ENCODE data around the gene OBI1.
A peak's percentile ranks its signal among the peaks of the same experiment; 100 is the strongest.

OBI1 gene

DNA sequence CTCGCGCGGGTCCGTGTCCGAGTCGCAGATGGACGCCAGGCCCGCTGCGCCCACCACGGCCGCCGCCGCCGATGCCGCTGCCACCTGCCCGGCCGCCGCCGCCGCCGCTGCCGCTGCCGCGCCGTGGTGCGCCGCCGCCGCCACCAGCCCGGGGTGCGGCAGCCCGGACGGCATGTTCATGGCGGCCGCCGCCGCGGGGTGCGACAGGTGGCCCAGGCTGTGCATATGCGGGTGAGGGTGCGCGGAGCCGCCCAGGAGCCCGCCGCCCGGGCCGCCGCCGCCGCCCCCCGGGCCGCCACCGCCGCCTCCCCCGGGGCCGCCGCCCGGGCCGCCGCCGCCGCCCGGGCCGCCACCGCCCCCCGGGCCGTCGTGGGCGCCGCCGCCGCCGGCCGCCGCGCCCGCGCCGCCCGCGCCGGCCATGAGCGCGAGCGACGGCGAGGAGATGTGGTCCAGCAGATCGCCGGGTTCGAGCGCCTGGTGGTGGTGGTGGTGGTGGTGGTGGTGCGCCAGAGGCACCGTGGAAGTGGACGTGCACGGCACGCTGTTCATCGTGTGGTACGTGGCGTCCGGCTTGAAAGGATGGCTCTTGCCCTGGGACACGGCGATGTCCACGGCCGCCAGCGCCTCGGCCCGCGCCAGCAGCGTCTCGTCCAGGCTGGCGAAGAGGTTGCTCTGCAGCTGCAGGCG is 56.9 kb downstream of the OBI1 start:
- TF ChIP-seq EZH2phosphoT487 (IDR thresholded peaks at IDR 0.05; ENCODE audit: low read length): no peak
- no peak for TF ChIP-seq EZH2 (optimal IDR thresholded peaks at IDR 0.05; ENCODE audit: low read depth, low read length)
- TF ChIP-seq, protein P1, sequence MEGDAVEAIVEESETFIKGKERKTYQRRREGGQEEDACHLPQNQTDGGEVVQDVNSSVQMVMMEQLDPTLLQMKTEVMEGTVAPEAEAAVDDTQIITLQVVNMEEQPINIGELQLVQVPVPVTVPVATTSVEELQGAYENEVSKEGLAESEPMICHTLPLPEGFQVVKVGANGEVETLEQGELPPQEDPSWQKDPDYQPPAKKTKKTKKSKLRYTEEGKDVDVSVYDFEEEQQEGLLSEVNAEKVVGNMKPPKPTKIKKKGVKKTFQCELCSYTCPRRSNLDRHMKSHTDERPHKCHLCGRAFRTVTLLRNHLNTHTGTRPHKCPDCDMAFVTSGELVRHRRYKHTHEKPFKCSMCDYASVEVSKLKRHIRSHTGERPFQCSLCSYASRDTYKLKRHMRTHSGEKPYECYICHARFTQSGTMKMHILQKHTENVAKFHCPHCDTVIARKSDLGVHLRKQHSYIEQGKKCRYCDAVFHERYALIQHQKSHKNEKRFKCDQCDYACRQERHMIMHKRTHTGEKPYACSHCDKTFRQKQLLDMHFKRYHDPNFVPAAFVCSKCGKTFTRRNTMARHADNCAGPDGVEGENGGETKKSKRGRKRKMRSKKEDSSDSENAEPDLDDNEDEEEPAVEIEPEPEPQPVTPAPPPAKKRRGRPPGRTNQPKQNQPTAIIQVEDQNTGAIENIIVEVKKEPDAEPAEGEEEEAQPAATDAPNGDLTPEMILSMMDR (IDR thresholded peaks at IDR 0.05; ENCODE audit: low read length): no peak
- no peaks in the 10 kb centered on the region for H3K27me3 ChIP-seq (replicated peaks; ENCODE audit: insufficient read depth, low read length)
- no peaks in the 10 kb centered on the region for H3K9me3 ChIP-seq (replicated peaks; ENCODE audit: insufficient read depth, low read length)
- H3K36me3 ChIP-seq (replicated peaks; ENCODE audit: insufficient read depth, low read length): no peaks in the 10 kb centered on the region
- H3K4me1 ChIP-seq (ENCODE audit: low read length): 0 out of 2 replicates have a peak, but pooled peaks cover 4% of the 10 kb centered on the region
- no peaks in the 10 kb centered on the region for H4K20me1 ChIP-seq (ENCODE audit: insufficient read depth, low read length)
- no peaks in the 10 kb centered on the region for H3F3A ChIP-seq (ENCODE audit: insufficient read depth, low read length)
- no peak overlapping the region for H3K27ac ChIP-seq (ENCODE audit: low read length)
- H3K9ac ChIP-seq (ENCODE audit: low read length): no peak overlapping the region
- peak overlapping the region; percentile 54 for H2AFZ ChIP-seq (ENCODE audit: low read length)
- peak overlapping the region; percentile 37 for H3K4me3 ChIP-seq (ENCODE audit: low read length)
- DNase-seq: no peak
- no peaks in the 10 kb centered on the region for H3K79me2 ChIP-seq (ENCODE audit: low read length)
- peak overlapping the region; percentile 36; the same call in 1 of the 2 replicates for H3K4me2 ChIP-seq (ENCODE audit: low read depth, low read length)
- no peaks in the 10 kb centered on the region for H3K9me2 ChIP-seq (replicated peaks; ENCODE audit: insufficient read depth, low read length)

- no peak overlapping the region for H3K4me3 ChIP-seq (ENCODE audit: low read length)
Observed at GRCh38 chr13:78601124-78601873, 57.7 kb downstream of the OBI1 start.

DNA sequence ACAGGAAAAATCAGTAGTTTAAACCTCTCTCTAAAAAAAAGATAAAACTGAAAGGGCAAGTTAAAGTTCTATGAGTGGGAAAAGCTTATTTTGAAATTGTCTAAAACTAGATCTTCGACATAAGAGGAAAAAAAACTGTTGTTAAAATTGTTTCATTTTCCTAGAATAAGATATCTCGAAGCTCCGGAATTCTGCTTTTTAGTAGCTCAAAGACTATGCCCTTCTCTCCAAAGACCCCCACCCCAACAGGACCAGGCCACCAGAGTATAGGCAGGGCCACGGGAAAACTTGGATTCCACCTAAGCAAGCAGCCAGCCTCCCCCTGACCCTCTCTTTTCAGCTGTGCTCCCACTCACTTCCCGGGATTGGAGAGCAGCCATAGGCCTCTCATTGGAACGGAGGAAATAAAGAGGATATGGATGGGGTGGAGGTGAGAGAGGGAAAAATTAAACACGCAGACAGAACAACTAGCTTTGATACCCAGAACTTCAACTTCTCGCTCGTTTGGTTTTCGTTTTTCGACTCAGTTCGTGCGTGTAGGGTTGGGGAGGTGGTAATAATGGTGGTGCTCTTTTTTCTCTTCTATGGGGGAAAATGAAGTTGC is 58.6 kb downstream of the OBI1 start:
- no peaks in the 10 kb centered on the region for H4K20me1 ChIP-seq (ENCODE audit: insufficient read depth, low read length)
- TF ChIP-seq EZH2phosphoT487 (IDR thresholded peaks at IDR 0.05; ENCODE audit: low read length): no peak
- H3K4me2 ChIP-seq (ENCODE audit: low read depth, low read length): no peak overlapping the region
- no peaks in the 10 kb centered on the region for H3K36me3 ChIP-seq (replicated peaks; ENCODE audit: insufficient read depth, low read length)
- DNase-seq: no peak
- H3K9ac ChIP-seq (ENCODE audit: low read length): no peak overlapping the region
- H3K27ac ChIP-seq (ENCODE audit: low read length): no peak overlapping the region
- H2AFZ ChIP-seq (ENCODE audit: low read length): no peak overlapping the region
- no peaks in the 10 kb centered on the region for H3K9me2 ChIP-seq (replicated peaks; ENCODE audit: insufficient read depth, low read length)
- H3K9me3 ChIP-seq (replicated peaks; ENCODE audit: insufficient read depth, low read length): no peaks in the 10 kb centered on the region
- 0 out of 2 replicates have a peak, but pooled peaks cover 4% of the 10 kb centered on the region for H3K4me1 ChIP-seq (ENCODE audit: low read length)
- H3K27me3 ChIP-seq (replicated peaks; ENCODE audit: insufficient read depth, low read length): no peaks in the 10 kb centered on the region
- H3K4me3 ChIP-seq (ENCODE audit: low read length): no peak overlapping the region
- H3K79me2 ChIP-seq (ENCODE audit: low read length): no peaks in the 10 kb centered on the region
- H3F3A ChIP-seq (ENCODE audit: insufficient read depth, low read length): no peaks in the 10 kb centered on the region

More at GRCh38 chr13:78601124-78601873, 57.7 kb downstream of the OBI1 start:
- no peaks in the 10 kb centered on the region for H3F3A ChIP-seq (ENCODE audit: insufficient read depth, low read length)
- 0 out of 2 replicates have a peak, but pooled peaks cover 4% of the 10 kb centered on the region for H3K4me1 ChIP-seq (ENCODE audit: low read length)
- no peaks in the 10 kb centered on the region for H3K9me2 ChIP-seq (replicated peaks; ENCODE audit: insufficient read depth, low read length)
- H3K9me3 ChIP-seq (replicated peaks; ENCODE audit: insufficient read depth, low read length): no peaks in the 10 kb centered on the region
- H4K20me1 ChIP-seq (ENCODE audit: insufficient read depth, low read length): no peaks in the 10 kb centered on the region
- H3K36me3 ChIP-seq (replicated peaks; ENCODE audit: insufficient read depth, low read length): no peaks in the 10 kb centered on the region
- H2AFZ ChIP-seq (ENCODE audit: low read length): no peak overlapping the region
- H3K27me3 ChIP-seq (replicated peaks; ENCODE audit: insufficient read depth, low read length): no peaks in the 10 kb centered on the region
- no peak overlapping the region for H3K27ac ChIP-seq (ENCODE audit: low read length)
- H3K79me2 ChIP-seq (ENCODE audit: low read length): no peaks in the 10 kb centered on the region
- no peak for DNase-seq
- no peak overlapping the region for H3K9ac ChIP-seq (ENCODE audit: low read length)
- no peak for TF ChIP-seq EZH2 (optimal IDR thresholded peaks at IDR 0.05; ENCODE audit: low read depth, low read length)
- TF ChIP-seq, protein P1 (IDR thresholded peaks at IDR 0.05; ENCODE audit: low read length): no peak
- H3K4me2 ChIP-seq (ENCODE audit: low read depth, low read length): no peak overlapping the region

All from MM.1S (cell line).